ENCODE results near the gene MAP3K1.

MAP3K1 gene

GRCh38 chr5:56909294-56910209 is 94.2 kb downstream of the MAP3K1 start, which contains the start of gene SETD9:
TSS of gene SETD9 (plus strand) at chr5:56909596. CDS start at chr5:56909646, 50 bp downstream.
- peak; percentile 74 for DNase-seq (ENCODE audit: low read depth)

GRCh38 chr5:56910210-56910965 is 95.0 kb downstream of the MAP3K1 start:
- DNase-seq (ENCODE audit: low read depth) = peak; percentile 12

GRCh38 chr5:56913766-56914165 is 98.4 kb downstream of the MAP3K1 start:
- DNase-seq (ENCODE audit: low read depth) = no peak

- no peak for DNase-seq (ENCODE audit: low read depth)
Observed at GRCh38 chr5:56914678-56915077, 99.3 kb downstream of the MAP3K1 start.

- no peak for DNase-seq (ENCODE audit: low read depth)
Observed at GRCh38 chr5:56917534-56917933, 102.2 kb downstream of the MAP3K1 start.

- DNase-seq (ENCODE audit: low read depth) = no peak
Observed at GRCh38 chr5:56918054-56918453, 102.7 kb downstream of the MAP3K1 start.

- no peak for DNase-seq (ENCODE audit: low read depth)
Observed at GRCh38 chr5:56919942-56920662, 104.8 kb downstream of the MAP3K1 start.

GRCh38 chr5:56922922-56923321 is 107.6 kb downstream of the MAP3K1 start:
- DNase-seq (ENCODE audit: low read depth) = no peak

- no peak for DNase-seq (ENCODE audit: low read depth)
Observed at GRCh38 chr5:56934325-56934724, 119.0 kb downstream of the MAP3K1 start.

- no peak for DNase-seq (ENCODE audit: low read depth)
Observed at GRCh38 chr5:56938858-56939257, 123.5 kb downstream of the MAP3K1 start.

GRCh38 chr5:56941981-56942380 is 126.6 kb downstream of the MAP3K1 start:
- DNase-seq (ENCODE audit: low read depth) = no peak

Measured in stimulated activated CD8-positive, alpha-beta memory T cell treated with anti-CD3 and anti-CD28 coated beads, Interleukin-12 subunit alpha, Interleukin-12 subunit beta, amount 100 ng/mL, for 1 hour (primary cell).